Keratinocyte (primary cell): ENCODE results near the gene EIF4E2.
A peak's percentile ranks its signal among the peaks of the same experiment; 100 is the strongest.

ENCODE experiments used
- EZH2 ChIP-seq: IDR thresholded peaks from one replicate; pipeline ENCODE4 v1.6.1; 2012; ENCODE audit warnings: inconsistent platforms, mild to moderate bottlenecking, low read length, moderate library complexity
- TF ChIP-seq, protein P1 (sequence below), 3 experiments: IDR thresholded peaks in 1 of 3; conservative IDR thresholded peaks in 1 of 3; optimal IDR thresholded peaks in 1 of 3; 2 replicates in 2 of 3; 3 replicates in 1 of 3; pipeline versions ENCODE3 to v1.5.1; 2011; ENCODE audit warnings: low read length in 3 of 3, mild to moderate bottlenecking in 3 of 3, moderate library complexity in 2 of 3, control low read depth in 1 of 3, inconsistent platforms in 1 of 3; ENCODE audit not compliant: insufficient read depth in 2 of 3; ENCODE audit errors: extremely low read depth in 1 of 3

- TF ChIP-seq, protein P1, sequence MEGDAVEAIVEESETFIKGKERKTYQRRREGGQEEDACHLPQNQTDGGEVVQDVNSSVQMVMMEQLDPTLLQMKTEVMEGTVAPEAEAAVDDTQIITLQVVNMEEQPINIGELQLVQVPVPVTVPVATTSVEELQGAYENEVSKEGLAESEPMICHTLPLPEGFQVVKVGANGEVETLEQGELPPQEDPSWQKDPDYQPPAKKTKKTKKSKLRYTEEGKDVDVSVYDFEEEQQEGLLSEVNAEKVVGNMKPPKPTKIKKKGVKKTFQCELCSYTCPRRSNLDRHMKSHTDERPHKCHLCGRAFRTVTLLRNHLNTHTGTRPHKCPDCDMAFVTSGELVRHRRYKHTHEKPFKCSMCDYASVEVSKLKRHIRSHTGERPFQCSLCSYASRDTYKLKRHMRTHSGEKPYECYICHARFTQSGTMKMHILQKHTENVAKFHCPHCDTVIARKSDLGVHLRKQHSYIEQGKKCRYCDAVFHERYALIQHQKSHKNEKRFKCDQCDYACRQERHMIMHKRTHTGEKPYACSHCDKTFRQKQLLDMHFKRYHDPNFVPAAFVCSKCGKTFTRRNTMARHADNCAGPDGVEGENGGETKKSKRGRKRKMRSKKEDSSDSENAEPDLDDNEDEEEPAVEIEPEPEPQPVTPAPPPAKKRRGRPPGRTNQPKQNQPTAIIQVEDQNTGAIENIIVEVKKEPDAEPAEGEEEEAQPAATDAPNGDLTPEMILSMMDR (optimal IDR thresholded peaks at IDR 0.05 in 1 of 3, IDR thresholded peaks at IDR 0.05 in 1 of 3, conservative IDR thresholded peaks at IDR 0.05 in 1 of 3; ENCODE audit: extremely low read depth in 1 of 3, insufficient read depth in 2 of 3, low read length in 3 of 3) = no peak
- peak; percentile 59 for TF ChIP-seq EZH2
Observed at GRCh38 chr2:232502511-232502910, 48.0 kb upstream of the EIF4E2 start.
